HL-60 (cell line): Measurements from ENCODE around the gene SLC44A4.

Experiments
- POLR2AphosphoS5 ChIP-seq: IDR thresholded peaks from 2 replicates; pipeline ENCODE4 v1.6.1; 2012; ENCODE audit warnings: low read depth
- TF ChIP-seq, protein P1 (sequence below): IDR thresholded peaks from one replicate; pipeline ENCODE4 v1.5.1; 2011; ENCODE audit warnings: low read length, control low read depth, inconsistent platforms; ENCODE audit not compliant: insufficient read depth

DNA sequence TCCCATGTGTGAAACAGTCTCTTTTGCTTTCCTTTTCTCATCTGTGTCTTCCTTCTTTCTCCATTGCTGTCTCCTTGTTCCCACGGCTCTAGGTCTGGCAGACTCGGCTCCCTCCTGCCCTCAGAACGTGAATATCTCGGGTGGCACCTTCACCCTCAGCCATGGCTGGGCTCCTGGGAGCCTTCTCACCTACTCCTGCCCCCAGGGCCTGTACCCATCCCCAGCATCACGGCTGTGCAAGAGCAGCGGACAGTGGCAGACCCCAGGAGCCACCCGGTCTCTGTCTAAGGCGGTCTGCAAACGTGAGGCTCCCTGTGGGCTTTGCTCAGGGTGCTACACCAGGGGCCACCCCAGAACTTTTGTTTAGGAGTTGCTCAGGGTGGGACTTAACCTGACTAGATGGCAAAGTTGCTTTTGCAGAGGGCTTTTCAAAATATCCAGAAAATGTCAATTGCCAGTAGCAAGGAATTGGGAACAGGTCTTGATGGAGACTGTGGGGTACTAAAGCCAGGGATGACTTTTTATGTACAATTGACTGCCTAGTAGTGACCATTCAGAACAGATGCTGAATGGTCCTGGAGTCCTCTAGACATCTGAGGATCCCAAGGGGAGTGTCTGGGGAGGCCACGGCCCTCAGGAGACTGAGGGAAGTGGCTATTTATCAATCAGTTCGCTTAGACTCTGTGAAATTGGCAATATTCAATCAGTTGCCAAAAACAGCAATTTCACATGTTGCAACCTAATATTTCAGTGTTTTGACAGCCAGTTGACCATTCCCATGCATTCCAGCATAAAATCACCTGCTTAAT lies 49.3 kb upstream of the SLC44A4 start:
- no peak for TF ChIP-seq POLR2AphosphoS5
- TF ChIP-seq, protein P1, sequence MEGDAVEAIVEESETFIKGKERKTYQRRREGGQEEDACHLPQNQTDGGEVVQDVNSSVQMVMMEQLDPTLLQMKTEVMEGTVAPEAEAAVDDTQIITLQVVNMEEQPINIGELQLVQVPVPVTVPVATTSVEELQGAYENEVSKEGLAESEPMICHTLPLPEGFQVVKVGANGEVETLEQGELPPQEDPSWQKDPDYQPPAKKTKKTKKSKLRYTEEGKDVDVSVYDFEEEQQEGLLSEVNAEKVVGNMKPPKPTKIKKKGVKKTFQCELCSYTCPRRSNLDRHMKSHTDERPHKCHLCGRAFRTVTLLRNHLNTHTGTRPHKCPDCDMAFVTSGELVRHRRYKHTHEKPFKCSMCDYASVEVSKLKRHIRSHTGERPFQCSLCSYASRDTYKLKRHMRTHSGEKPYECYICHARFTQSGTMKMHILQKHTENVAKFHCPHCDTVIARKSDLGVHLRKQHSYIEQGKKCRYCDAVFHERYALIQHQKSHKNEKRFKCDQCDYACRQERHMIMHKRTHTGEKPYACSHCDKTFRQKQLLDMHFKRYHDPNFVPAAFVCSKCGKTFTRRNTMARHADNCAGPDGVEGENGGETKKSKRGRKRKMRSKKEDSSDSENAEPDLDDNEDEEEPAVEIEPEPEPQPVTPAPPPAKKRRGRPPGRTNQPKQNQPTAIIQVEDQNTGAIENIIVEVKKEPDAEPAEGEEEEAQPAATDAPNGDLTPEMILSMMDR = no peak
